PFSK-1 (cell line): ENCODE measurements around the gene TULP1.

Experiments
- FOXP2 ChIP-seq: optimal IDR thresholded peaks from 2 replicates; pipeline ENCODE3; 2011; ENCODE audit warnings: borderline replicate concordance, control low read depth, inconsistent platforms; ENCODE audit not compliant: insufficient read depth; ENCODE audit errors: extremely low read length, extremely low read depth
- POLR2AphosphoS5 ChIP-seq: IDR thresholded peaks from 2 replicates; pipeline ENCODE4 v1.6.1; 2012; ENCODE audit warnings: low read depth, mild to moderate bottlenecking, control low read depth, low read length, moderate library complexity
- REST ChIP-seq, 2 experiments: IDR thresholded peaks; 2 replicates each; pipeline versions ENCODE4 v1.6.1 to v1.8.0; 2011 to 2012; ENCODE audit warnings: low read depth in 2 of 2, low read length in 2 of 2, control low read depth in 1 of 2, inconsistent platforms in 1 of 2, mild to moderate bottlenecking in 1 of 2, moderate library complexity in 1 of 2; ENCODE audit not compliant: insufficient read depth in 1 of 2
- SIN3A ChIP-seq: IDR thresholded peaks from 2 replicates; pipeline ENCODE4 v1.6.1; 2012; ENCODE audit warnings: mild to moderate bottlenecking, low read length, moderate library complexity, borderline replicate concordance; ENCODE audit not compliant: insufficient read depth
- TAF1 ChIP-seq: IDR thresholded peaks from 2 replicates; pipeline ENCODE4 v1.6.1; 2012; ENCODE audit warnings: low read length, control low read depth, borderline replicate concordance; ENCODE audit not compliant: insufficient read depth

GRCh38 chr6:35469751-35470662 is 42.7 kb downstream of the TULP1 start:
- TF ChIP-seq REST (IDR thresholded peaks at IDR 0.05; ENCODE audit: insufficient read depth in 1 of 2, low read depth in 2 of 2, low read length in 2 of 2) (no peak), POLR2AphosphoS5 (no peak), TAF1 (0 out of 2 replicates have a peak, but pooled peaks have one; percentile 17), SIN3A (no peak), FOXP2 (no peak)
